Lung (tissue), 12 donors: ENCODE results near the gene DUSP28. TPM values are rescaled to one million over a fixed set of nuclear protein-coding genes. Genes with fewer than 3 reads are reported as not detected.

Source experiments
- ATAC-seq: fragments of 200-7000 bp; cut with Tn5 transposase; one replicate; pipeline ENCODE4 v1.9.1; 2020; ENCODE audit warnings: moderate number of reproducible peaks; ENCODE audit not compliant: insufficient read depth, low FRiP score
- DNase-seq, 3 donors: peaks; one replicate each; pipeline ENCODE4 v3.0.0-alpha.2; 2013 to 2017
- H3K27ac ChIP-seq, 2 donors: one replicate each; pipeline ENCODE4 v1.5.1; 2013; ENCODE audit warnings: mild to moderate bottlenecking in 2 of 2, moderate library complexity in 2 of 2, control low read depth in 1 of 2, inconsistent platforms in 1 of 2, low read depth in 1 of 2, low read length in 1 of 2
- H3K27me3 ChIP-seq, 3 donors: one replicate each; pipeline ENCODE4 v1.5.1; 2013; ENCODE audit warnings: low read length in 2 of 3; ENCODE audit not compliant: control insufficient read depth in 3 of 3, insufficient read depth in 3 of 3
- H3K36me3 ChIP-seq, 4 donors: one replicate each; pipeline ENCODE4 v1.5.1; 2013; ENCODE audit warnings: low read length in 4 of 4, mild to moderate bottlenecking in 1 of 4, moderate library complexity in 1 of 4; ENCODE audit not compliant: control insufficient read depth in 4 of 4, insufficient read depth in 4 of 4
- H3K4me1 ChIP-seq, 5 donors: one replicate each; pipeline ENCODE4 v1.5.1; 2013; ENCODE audit warnings: low read length in 5 of 5, mild to moderate bottlenecking in 2 of 5, moderate library complexity in 1 of 5; ENCODE audit not compliant: control insufficient read depth in 5 of 5, insufficient read depth in 5 of 5
- H3K4me3 ChIP-seq: one replicate; pipeline ENCODE4 v1.5.1; 2013; ENCODE audit warnings: mild to moderate bottlenecking, control low read depth, moderate library complexity
- H3K9ac ChIP-seq, 2 donors: one replicate each; pipeline ENCODE4 v1.5.1; 2013; ENCODE audit warnings: low read length in 2 of 2, control low read depth in 1 of 2; ENCODE audit not compliant: insufficient read depth in 1 of 2
- H3K9me3 ChIP-seq, 4 donors: one replicate each; pipeline ENCODE4 v1.5.1; 2013; ENCODE audit warnings: low read length in 3 of 4, mild to moderate bottlenecking in 1 of 4, moderate library complexity in 1 of 4; ENCODE audit not compliant: control insufficient read depth in 4 of 4, insufficient read depth in 3 of 4
- WGBS, 2 donors: extraction: QIAGEN DNeasy Blood & Tissue Kit; methylation state at CpG; one replicate each; pipeline ENCODE4 v1.1.7; 2013; 5-methylcytosine and 5-hydroxymethylcytosine counted together
- polyA plus RNA-seq, 2 donors: library from polyadenylated mRNA; stranded (reverse); fragments of 200-250 nt; gene quantifications; one replicate each; pipeline ENCODE4 v1.2.1, GENCODE V29; 2013
- total RNA-seq, 2 donors: library from RNA; depleted of rRNA in 1 of 2; stranded (reverse); fragments of >200 nt in 1 of 2; gene quantifications; one replicate each; pipeline ENCODE4 v1.2.1, GENCODE V29; 2014 to 2021
- TF ChIP-seq, protein P1 (sequence below): IDR thresholded peaks from 2 replicates; pipeline ENCODE4 v1.5.1; 2012; ENCODE audit warnings: mild to moderate bottlenecking; ENCODE audit errors: control extremely low read depth, extremely low read depth
- donor health status: control.
- donor health status: control.
- donor health status: Bipolar disorder and iron deficiency.
- donor health status: healthy.
- donor health status: DM: yes; HTN: yes; CAD: no.

Gene DUSP28
- total and polyA plus RNA-seq, 4 donors: 2.8 to 7.7 (median 5.2) TPM

DNA sequence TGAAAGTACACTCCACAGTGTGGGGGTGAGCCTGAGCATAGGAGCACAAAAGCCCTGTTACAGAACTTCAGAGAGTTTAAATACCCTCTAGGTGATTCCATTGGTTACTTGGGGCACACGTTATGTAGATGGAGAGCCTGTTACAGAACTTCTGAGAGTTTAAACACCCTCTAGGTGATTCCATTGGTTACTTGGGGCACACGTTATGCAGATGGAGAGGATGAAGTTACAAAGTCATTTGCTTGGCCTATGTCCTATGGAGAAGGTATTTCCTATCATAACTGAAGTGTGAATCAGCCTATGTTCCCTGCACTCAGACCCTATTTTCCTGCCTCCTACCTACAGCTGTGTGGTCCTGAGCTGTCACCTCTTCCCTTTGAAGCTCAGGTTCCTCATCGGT is 22.6 kb downstream of the DUSP28 start:
- H3K9ac ChIP-seq: no peak overlapping the region
- ATAC-seq (no peak), DNase-seq (no peak)
- no peak overlapping the region for H3K4me3 ChIP-seq
- no peaks in the 10 kb centered on the region for H3K9me3 ChIP-seq
- H3K36me3 ChIP-seq: peaks cover 0 to 15% (median 3%) of the 10 kb centered on the region in 4 donors
- H3K4me1 ChIP-seq: peaks cover 0 to 36% (median 12%) of the 10 kb centered on the region in 5 donors
- WGBS, 2 donors: 90 to 96% methylated on average over 3 of the region's 3 CpGs
- TF ChIP-seq, protein P1, sequence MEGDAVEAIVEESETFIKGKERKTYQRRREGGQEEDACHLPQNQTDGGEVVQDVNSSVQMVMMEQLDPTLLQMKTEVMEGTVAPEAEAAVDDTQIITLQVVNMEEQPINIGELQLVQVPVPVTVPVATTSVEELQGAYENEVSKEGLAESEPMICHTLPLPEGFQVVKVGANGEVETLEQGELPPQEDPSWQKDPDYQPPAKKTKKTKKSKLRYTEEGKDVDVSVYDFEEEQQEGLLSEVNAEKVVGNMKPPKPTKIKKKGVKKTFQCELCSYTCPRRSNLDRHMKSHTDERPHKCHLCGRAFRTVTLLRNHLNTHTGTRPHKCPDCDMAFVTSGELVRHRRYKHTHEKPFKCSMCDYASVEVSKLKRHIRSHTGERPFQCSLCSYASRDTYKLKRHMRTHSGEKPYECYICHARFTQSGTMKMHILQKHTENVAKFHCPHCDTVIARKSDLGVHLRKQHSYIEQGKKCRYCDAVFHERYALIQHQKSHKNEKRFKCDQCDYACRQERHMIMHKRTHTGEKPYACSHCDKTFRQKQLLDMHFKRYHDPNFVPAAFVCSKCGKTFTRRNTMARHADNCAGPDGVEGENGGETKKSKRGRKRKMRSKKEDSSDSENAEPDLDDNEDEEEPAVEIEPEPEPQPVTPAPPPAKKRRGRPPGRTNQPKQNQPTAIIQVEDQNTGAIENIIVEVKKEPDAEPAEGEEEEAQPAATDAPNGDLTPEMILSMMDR: no peak
- no peaks in the 10 kb centered on the region for H3K27me3 ChIP-seq
- no peak overlapping the region for H3K27ac ChIP-seq

DNA sequence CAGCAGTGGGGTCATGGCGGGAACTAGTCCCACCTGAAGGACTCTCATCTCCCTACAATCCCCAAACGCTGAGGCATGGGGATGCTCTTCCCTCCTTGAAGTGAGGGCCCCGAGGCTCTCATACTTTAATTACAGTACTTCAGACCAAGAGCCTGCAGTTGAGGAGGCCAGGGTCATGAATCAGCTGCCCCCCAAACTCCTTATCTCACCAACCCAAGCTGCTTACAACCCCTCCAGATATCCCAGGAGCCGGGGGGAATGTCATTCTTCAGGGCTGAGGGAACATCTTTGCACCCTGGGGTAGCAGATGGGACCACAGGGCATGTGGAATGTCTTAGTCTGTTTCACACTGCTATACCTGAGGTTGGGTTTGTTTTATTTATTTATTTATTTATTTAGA is 23.6 kb downstream of the DUSP28 start:
- TF ChIP-seq, protein P1: no peak
- H3K36me3 ChIP-seq: peaks cover 0 to 6% (median 3%) of the 10 kb centered on the region in 4 donors
- H3K9ac ChIP-seq: no peak overlapping the region
- no peaks in the 10 kb centered on the region for H3K27me3 ChIP-seq
- WGBS, 2 donors: 81 to 89% methylated on average over 4 of the region's 4 CpGs
- H3K4me3 ChIP-seq: no peak overlapping the region
- DNase-seq (no peak), ATAC-seq (no peak)
- peaks cover 0 to 40% (median 15%) of the 10 kb centered on the region in 5 donors for H3K4me1 ChIP-seq
- H3K9me3 ChIP-seq: no peaks in the 10 kb centered on the region
- no peak overlapping the region for H3K27ac ChIP-seq

DNA sequence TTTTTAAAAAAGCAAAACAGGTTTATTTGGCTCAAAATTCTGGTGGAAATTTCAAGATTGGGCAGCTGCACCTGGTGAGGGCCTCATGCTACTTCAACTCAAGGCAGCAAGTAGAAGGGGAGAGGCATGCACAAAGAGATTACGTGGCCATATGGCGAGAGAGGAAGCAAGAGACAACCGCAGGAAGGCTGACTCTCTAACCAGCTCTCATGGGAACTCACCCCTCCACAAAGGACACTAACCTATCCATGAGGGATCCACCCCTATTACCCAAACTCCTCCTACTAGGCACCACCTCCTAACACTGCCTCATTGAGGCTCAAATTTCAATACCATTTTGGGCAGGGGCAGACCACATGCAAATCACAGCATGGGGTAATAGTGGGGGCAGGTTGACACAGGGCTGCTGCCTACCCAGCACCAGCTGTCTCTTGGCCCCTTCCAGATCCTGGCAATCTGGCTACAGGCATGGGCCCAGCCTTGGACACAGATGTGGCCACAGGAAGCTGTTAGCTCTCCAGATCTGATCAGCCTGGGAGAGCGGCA is 24.4 kb downstream of the DUSP28 start:
- Histone ChIP-seq H3K9me3 (no peaks in the 10 kb centered on the region), H3K4me1 (peaks cover 0 to 32% (median 15%) of the 10 kb centered on the region in 5 donors), H3K9ac (no peak overlapping the region), H3K27ac (peak overlapping the region in 1 of 2 donors; percentile 16), H3K4me3 (no peak overlapping the region), H3K27me3 (no peaks in the 10 kb centered on the region), H3K36me3 (peaks cover 0 to 5% (median 3%) of the 10 kb centered on the region in 4 donors)
- 70 to 76% methylated on average over 4 of the region's 4 CpGs for WGBS, 2 donors
- ATAC-seq (no peak), DNase-seq (no peak)
- TF ChIP-seq, protein P1: no peak

DNA sequence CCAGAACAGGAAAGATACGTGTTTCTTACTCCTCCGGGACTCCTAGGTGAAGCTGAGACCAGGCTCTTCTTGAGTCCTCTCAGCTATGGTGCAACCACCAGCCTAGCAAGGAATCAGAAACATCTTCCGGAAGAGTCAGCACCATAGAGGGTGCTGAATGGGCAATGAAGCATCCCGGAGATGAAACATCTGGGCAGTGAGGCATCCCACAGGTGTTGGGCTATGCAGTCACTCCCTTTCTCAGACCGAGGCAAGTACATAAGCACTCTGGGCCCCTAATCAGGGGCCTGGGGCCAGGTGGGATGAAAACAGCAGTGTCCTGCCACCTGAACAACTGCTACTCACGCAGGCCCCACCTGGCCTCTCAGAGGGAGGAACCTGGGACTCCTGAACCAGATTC is 24.9 kb downstream of the DUSP28 start:
- peak overlapping the region; percentile 92 for H3K4me3 ChIP-seq
- 86 to 91% methylated on average over 6 of the region's 6 CpGs for whole genome bisulfite sequencing, 2 donors

More for the DNA sequence above, 24.9 kb downstream of the DUSP28 start:
- Histone ChIP-seq H3K27ac (peak overlapping the region in 1 of 2 donors; percentile 37), H3K27me3 (no peaks in the 10 kb centered on the region), H3K4me1 (peaks cover 0 to 31% (median 15%) of the 10 kb centered on the region in 5 donors), H3K9ac (peak overlapping the region; percentile 59 to 89), H3K9me3 (no peaks in the 10 kb centered on the region), H3K36me3 (peaks cover 0 to 9% (median 3%) of the 10 kb centered on the region in 4 donors)
- TF ChIP-seq, protein P1: no peak
- ATAC-seq (no peak), DNase-seq (no peak)
